Panc1 (cell line): ENCODE measurements around the gene HCRTR1.
A peak's percentile ranks its signal among the peaks of the same experiment; 100 is the strongest.

ENCODE experiments used
- POLR2AphosphoS5 ChIP-seq: IDR thresholded peaks from 2 replicates; pipeline ENCODE4 v1.6.1; 2012; ENCODE audit warnings: mild to moderate bottlenecking, low read depth, low read length, moderate library complexity
- SIN3A ChIP-seq: IDR thresholded peaks from 2 replicates; pipeline ENCODE4 v1.6.1; 2012; ENCODE audit warnings: low read depth, mild to moderate bottlenecking, low read length, moderate library complexity, borderline replicate concordance; ENCODE audit not compliant: insufficient read depth
- TCF7L2 ChIP-seq: IDR thresholded peaks from 2 replicates; pipeline ENCODE4 v1.6.1; 2011; ENCODE audit warnings: mild to moderate bottlenecking, low read depth, low read length, inconsistent platforms
- TF ChIP-seq, protein P1 (sequence below), 2 experiments: IDR thresholded peaks; 2 replicates each; pipeline ENCODE4 v1.6.1; 2011 to 2012; ENCODE audit warnings: low read depth in 2 of 2, control low read depth in 1 of 2, low read length in 1 of 2, mild to moderate bottlenecking in 1 of 2, moderate library complexity in 1 of 2; ENCODE audit not compliant: insufficient read depth in 1 of 2
- TF ChIP-seq, protein P2 (sequence below): fragments of 450-650 bp; IDR thresholded peaks from 2 replicates; pipeline ENCODE4 v1.5.1; 2017; ENCODE audit warnings: mild to moderate bottlenecking

DNA sequence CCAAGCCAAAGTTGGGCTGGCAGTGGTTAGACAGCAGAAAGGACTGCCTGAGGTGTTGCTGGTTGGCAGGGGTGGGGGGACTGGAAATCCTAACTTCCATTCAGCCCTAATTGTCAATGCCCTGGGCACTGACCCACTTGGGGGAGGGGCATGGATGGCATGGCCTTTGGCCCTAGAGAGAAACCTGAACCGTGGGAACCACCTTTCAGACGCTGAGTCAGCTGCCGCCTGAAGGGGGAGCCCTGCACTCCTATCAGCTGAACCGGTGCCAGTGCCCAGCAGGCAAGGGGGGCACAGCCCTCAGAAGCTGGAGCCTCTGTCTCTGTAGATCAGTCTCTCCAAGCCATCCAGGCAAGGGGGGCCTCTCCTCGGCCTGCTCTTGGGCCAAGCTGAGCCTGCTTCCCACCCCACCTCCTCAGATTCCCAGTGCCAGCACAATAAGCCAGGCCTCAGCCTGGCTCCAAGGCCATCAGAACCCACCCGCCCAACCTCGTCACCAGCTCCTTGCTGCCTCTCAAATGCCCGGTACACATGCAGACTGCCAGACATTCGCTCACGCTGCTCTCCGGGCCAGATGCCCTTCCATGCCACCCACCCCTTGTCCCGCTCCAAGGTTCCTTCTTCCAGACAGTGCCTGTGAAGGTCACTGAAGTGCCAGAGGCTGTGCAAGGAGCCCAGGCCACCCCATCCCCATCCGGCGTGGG is 29.6 kb upstream of the HCRTR1 start:
- TF ChIP-seq, protein P1, sequence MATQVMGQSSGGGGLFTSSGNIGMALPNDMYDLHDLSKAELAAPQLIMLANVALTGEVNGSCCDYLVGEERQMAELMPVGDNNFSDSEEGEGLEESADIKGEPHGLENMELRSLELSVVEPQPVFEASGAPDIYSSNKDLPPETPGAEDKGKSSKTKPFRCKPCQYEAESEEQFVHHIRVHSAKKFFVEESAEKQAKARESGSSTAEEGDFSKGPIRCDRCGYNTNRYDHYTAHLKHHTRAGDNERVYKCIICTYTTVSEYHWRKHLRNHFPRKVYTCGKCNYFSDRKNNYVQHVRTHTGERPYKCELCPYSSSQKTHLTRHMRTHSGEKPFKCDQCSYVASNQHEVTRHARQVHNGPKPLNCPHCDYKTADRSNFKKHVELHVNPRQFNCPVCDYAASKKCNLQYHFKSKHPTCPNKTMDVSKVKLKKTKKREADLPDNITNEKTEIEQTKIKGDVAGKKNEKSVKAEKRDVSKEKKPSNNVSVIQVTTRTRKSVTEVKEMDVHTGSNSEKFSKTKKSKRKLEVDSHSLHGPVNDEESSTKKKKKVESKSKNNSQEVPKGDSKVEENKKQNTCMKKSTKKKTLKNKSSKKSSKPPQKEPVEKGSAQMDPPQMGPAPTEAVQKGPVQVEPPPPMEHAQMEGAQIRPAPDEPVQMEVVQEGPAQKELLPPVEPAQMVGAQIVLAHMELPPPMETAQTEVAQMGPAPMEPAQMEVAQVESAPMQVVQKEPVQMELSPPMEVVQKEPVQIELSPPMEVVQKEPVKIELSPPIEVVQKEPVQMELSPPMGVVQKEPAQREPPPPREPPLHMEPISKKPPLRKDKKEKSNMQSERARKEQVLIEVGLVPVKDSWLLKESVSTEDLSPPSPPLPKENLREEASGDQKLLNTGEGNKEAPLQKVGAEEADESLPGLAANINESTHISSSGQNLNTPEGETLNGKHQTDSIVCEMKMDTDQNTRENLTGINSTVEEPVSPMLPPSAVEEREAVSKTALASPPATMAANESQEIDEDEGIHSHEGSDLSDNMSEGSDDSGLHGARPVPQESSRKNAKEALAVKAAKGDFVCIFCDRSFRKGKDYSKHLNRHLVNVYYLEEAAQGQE (IDR thresholded peaks at IDR 0.05; ENCODE audit: insufficient read depth in 1 of 2, low read depth in 2 of 2, low read length in 1 of 2): no peak
- TF ChIP-seq, protein P2, sequence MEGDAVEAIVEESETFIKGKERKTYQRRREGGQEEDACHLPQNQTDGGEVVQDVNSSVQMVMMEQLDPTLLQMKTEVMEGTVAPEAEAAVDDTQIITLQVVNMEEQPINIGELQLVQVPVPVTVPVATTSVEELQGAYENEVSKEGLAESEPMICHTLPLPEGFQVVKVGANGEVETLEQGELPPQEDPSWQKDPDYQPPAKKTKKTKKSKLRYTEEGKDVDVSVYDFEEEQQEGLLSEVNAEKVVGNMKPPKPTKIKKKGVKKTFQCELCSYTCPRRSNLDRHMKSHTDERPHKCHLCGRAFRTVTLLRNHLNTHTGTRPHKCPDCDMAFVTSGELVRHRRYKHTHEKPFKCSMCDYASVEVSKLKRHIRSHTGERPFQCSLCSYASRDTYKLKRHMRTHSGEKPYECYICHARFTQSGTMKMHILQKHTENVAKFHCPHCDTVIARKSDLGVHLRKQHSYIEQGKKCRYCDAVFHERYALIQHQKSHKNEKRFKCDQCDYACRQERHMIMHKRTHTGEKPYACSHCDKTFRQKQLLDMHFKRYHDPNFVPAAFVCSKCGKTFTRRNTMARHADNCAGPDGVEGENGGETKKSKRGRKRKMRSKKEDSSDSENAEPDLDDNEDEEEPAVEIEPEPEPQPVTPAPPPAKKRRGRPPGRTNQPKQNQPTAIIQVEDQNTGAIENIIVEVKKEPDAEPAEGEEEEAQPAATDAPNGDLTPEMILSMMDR: peak; percentile 91
- TF ChIP-seq TCF7L2: no peak
- no peak for TF ChIP-seq SIN3A
- no peak for TF ChIP-seq POLR2AphosphoS5
